Fibroblast of skin of back (primary cell): ENCODE measurements around the gene TOR4A.
A peak's percentile ranks its signal among the peaks of the same experiment; 100 is the strongest.

ENCODE experiments used
- DNase-seq: peaks from one replicate; pipeline ENCODE4 v3.0.0-alpha.2; 2013

The TOR4A gene

GRCh38 chr9:137295238-137295811 lies 17.8 kb downstream of the TOR4A start:
- DNase-seq, result no peak

- no peak for DNase-seq
These were observed 18.5 kb downstream of the TOR4A start for GRCh38 chr9:137295849-137296669.

DNA sequence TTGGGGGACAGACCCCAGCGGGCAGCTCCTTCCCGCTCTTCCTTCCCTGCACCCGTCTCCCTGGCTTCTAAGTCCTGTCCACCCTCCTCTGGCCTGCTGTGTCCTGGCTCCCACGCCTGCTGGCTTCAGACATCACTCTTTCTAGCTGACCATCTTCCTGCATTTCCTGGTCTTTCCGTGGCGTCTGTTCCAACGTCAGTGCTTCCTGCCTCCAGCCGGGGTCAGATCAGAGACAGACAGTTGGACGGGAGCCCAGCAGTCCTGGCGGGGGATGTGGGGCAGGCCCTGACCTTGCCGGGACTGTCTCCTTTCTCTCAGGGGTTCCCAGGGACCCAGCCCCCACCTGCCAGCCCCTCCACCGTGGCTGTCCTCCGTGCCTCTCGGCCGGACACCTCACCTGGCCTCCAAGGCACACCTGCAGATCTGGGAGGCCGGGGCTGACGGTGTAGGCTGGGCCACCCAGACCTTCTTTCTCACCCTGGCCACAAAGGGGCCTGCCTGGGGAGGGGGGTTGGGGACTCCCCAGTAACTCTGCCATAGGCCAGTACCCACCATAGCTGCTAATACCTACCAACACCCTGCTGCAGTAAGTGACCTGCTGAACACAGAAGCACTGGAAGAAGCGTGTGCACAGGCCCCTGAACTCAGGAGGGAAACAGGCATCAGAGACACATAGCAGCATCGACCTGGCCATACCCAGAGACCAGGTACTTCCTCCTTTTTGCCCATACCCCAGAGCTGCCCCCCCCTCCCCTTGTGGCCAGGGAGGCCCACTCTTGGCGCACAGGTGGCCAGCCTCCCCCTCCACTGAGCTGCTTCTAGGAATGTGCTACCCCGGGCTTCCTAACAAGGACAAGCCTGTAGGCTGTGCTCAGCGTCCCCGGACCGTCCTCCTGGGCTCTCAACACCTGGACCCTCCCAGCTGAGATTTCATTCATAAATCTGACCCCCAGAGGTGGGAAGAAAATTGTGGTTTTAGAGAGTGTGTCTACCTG lies 19.4 kb downstream of the TOR4A start:
- DNase-seq, result no peak

DNA sequence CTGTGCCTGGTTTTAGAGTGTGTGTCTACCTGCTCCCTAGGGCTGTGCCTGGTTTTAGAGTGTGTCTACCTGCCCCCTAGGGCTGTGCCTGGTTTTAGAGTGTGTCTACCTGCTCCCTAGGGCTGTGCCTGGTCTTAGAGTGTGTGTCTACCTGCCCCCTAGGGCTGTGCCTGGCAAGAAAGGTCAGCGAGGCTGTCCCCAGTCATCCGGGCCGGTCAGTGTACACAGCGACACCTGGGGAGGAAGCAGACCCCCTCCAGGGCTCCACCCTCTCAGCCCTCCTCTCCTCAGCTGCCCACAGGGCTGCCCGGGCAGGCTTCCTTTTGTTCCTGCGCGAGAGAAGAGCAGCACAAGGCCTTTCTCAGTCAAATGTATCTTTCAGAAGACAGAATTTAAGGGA lies 20.4 kb downstream of the TOR4A start:
- no peak for DNase-seq

DNA sequence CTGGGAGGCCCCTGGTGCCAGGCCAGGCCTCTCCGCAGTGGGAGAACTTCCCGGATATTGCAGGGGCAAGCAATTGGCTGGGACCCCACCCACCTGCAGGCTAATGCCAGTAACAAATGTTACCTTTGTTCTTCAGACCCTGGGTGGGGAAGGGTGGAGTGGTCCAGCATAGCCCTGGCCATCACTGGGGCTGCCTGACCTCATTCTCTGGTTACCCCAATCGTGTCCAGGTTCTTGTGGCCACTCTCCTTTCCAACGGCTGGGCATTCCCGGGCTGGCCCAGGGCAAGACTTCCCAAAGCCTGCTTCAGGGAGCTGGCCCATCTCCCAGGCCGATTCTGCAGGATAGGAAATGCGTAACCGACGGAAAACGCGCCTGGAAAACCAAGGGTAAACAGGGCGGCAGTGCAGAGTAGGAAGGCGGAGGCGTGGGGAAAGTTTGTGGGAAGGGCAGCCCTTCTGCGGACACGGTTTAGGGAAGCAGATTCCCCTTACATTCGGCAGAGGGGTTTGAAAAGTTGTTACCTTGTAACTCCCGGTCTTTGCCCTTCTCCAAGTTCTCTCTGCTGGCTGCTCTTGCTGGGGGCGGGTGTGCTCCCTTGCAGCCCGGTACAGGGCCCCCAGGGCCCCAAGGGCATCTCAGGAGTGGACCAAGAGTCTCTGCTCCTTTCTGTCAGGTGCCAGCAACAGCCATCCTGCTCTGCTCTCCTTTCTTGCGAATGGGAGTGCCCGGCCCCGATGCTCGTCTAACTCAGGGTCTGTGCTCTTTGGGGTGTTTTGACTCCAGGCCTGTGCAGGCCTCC lies 21.1 kb downstream of the TOR4A start:
- DNase-seq, result no peak

- no peak for DNase-seq
These were observed 21.7 kb downstream of the TOR4A start for GRCh38 chr9:137299203-137299565.

GRCh38 chr9:137299938-137300337 lies 22.4 kb downstream of the TOR4A start:
- no peak for DNase-seq

DNA sequence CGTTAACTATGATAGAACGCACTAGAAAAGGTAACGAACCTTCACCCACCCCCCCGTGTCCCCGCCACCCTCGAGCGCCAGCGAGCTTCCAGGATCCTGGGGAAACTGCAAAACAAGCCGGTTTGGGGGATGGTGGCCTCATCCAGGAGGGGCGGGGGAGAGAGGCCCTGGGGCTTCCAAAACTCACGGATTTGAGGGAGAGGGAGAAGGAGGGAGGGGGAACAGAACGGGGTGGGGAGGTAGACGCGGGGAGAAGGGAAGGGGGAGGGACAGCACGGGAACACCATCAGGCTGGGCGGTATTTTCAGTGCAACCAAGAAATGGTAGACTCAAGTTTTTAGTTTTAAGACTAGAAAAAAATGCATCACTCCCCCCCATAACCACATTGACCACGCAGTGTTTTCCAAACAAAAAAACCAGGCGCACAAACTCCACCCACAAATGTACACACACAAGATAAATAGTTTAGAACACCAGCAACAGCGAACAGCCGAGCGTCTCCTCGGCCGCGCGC lies 23.1 kb downstream of the TOR4A start:
- no peak for DNase-seq

DNA sequence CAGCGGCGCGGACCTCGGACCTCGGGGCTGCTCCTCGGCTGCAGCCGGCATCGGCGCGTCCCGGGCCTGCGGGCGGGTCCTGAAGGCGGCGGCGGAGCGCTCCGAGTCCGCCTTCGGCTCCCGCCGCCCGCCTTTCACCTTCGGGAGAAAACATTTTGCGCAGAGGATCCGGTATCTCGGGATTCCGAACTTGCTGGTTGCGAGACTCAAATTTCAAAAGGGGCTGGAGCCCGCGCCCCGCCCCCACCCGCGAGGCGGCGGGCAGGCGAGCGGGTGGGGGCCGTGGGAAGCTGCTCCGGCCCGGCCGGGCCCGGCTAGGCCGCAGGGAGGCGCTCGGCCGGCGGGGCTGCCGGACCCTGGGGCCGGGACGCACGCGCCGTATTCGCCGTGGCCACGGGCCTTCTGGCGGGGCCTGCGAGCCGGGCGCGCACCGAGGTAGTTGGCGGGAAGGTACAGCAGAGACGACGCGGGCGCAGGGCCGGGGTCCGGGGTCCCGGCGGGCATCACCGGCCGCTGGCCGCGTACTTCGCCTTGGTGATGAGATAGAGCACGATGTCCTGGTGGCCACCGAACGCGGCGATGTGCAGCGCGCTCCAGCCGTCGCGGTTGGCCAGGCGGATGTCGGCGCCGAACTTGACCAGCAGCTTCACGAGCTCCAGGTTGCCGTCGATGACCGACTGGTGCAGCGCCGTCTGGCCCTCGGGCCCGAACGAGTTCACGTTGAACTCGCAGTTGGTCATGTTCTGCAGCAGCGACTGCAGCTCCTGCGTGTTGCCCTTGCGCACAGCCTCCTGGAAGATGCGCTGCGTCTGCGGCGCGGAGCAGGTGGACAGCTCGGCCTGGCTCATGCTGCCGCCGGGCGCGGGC lies 23.8 kb downstream of the TOR4A start:
- peak; percentile 35 for DNase-seq

DNA sequence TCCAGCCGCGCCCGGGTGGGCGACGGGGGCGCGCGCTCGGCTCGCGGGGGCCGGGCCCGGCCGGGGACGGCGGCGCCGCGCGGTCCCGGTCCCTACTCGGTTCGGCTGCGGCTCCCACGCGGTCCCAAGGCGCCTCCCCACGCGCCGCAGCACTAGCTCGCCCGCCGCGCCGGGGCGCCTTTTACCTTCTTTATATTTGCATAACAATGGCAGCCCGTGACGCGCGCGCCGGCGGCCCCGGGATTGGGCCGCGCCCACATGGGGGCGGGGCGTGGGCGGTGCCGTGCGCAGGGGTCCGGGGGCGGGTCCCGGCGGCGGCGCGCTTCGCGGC lies 24.6 kb downstream of the TOR4A start, which contains the start of gene NRARP:
Gene NRARP, minus strand, starts transcription at position 154 of the 331 bp plus-strand sequence. CDS start 343 bp downstream, outside the sequence.
- DNase-seq, result peak; percentile 73

- peak; percentile 62 for DNase-seq
These were observed 25.1 kb downstream of the TOR4A start for GRCh38 chr9:137302449-137303150.

DNA sequence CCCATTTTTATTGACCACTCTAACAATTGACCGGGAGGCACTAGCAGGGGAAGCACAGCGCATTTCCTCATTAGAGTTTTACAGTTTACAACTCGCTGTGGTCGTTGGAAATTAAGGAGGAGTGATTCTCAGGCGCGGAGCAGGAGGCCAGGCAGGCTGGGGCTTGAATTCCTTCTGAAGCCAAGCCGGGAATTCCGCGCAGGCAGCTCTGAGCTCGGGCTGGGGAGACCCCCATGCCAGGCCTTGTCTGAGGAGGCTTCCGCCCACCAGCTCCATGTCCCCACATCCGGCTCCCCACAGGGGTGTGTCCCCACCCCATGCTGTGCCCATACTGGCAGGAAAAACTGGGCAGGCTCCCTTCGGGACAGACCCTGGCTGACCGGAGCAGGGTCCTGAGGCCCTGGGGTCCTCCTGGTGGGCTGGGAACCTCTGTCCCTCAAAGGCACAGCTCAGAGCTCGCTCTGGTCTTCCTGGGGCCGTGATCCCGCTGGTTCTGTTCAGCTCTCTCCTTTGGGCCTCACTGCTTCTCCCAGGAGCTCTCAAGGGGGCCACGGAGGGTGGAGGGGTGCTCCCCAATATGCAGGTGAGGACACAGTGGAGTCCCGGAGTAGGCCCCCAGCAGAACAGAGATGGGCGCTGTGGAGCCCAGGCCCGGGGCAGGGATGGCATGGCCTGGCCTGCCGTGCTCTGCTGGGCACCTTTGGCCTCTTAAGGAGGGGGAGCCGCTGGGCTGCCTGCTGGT lies 25.8 kb downstream of the TOR4A start:
- DNase-seq, result no peak

- no peak for DNase-seq
These were observed 26.4 kb downstream of the TOR4A start for GRCh38 chr9:137303893-137304382.

DNA sequence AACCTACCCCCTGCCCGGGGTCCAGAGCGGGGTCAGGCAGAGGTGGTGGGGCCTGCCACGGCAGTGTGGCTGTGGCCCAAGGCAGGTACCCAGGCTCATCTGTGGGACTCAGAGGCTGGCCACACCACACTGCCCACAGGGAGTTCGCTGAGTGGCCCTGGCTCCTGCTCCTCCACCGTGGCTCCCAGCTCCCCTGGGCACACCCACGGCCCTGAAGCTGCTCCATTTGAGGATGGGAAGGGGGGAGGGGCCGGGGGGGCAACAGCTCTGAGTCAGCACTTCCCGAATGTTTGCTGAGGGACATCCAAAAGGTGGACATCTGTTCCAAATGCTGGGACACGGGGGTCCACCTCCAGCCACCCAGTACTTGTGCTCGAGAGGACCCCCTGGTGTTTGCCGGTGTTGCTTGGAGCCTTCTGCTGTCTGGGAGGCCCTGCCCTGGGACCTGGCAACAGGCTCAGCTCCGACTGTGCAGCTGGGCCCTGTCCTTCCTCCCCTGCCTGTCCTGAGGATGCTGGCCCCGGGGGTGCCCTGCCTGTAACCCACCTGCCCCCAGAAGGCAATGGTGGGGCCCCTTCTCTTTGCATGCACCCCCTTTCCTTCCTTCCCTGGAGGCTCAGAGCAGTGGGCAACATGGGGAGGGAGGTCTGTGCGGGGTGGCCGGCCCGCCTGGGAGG lies 27.0 kb downstream of the TOR4A start:
- no peak for DNase-seq

DNA sequence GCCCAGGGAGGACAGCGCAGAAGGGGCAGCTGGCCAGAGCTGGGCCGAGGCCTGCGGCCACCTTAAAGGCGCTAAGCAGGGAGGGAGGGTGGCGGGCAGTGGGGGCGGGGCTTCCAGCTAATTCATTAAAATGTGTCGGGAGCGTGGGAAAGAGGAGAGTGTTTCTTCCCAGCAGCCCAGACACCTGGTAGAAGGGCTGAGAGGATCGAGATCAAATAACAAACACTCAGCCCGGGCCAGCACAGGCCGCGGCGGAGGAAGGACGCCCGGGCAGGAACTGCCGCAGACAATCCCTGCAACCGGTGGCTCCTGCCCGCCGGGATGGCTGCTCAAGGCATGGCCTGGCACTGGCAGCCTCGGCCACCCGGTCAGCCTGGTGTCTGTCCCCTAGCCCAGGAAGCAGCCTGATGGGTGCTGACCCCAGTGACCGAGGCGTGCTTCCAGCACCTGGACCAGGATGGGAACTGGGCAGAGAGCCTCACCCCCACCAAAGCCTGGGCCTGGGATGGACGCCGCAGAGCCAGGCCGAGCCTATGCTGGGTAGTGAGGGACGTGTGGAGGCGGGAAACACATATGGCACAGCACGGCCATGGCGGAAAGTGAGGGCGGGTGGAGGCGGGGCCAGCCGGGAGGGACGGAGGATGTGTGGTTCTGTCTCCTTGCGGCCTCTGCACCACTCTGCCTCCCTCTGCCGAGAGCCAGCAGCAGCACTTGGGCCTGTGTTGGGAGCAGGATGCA lies 27.7 kb downstream of the TOR4A start:
- peak; percentile 35 for DNase-seq

DNA sequence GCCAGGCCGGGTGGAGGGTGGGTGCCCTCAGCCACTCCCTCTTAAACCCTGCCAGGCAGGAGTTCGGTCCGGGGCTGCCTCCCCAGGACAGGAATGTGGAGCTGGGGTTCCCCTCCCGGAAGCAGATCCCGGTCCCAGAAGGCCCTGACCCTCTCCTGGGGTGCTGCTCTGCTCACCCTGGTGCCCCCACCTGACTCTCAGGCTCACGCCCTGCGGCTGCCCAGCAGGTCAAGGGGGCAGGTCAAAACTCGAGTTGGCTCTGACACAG lies 28.2 kb downstream of the TOR4A start:
- no peak for DNase-seq

DNA sequence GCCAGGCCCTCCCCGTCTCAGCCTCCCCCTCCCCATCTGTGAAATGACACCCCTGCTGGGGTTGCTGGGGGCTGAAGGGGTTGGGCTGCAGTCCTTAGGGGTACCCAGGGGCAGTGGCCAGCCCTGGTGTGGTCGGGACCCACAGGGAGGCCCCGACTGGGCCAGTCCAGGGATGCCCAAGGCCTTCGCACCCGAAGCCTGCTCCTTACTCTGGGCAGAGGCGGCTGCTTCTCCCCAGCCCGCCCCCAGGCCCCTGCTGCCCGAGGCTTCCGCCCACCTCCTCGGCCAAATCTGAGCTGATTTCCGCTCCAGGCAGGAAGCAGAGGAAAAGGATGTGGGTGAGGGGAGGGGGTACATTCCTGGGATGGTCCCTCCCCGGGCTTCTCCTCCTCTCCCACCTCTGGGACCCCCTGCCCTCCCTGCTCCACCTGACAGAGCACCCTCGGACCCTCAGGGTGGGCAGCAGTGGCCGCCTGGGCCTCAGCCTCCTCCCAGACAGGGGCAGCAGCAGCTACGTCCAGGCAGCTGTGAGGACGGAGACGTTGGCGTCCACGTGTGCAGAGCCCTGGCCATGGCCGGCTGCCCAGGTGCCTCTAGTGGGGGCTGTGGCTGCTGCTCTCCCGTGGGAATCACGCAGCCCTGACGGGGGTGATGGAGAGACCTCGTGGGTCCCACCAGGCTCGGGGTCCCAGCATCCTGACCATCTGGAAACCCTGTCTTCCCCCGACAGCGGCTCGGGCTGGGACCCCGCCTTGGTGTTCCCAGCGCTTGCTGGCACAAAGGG lies 28.7 kb downstream of the TOR4A start:
- no peak for DNase-seq

DNA sequence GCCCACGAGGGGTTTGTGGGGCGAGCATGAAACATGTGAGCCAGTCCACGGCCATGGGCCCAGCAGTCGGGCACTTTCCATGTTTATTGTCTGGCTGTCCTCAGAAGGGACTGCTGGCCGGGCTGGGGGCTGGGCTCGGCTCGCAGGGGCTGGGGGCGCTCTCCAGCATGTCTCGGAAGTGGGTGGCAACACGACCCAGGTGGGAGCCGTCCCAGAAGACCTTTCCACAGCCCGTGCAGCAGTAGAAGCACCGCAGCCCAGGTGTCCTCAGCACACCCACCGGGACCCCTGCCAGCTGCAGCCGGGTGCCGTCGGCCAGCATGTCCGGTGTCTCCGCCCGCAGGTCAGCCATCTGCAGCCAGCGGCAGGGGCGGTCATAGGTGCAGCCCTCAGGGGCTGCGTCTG lies 29.3 kb downstream of the TOR4A start:
- no peak for DNase-seq
